DND-41 (cell line): ENCODE results near the gene TMEM208.

Experiments
- ATAC-seq: fragments of 200-7000 bp; cut with Tn5 transposase; 3 replicates; pipeline ENCODE4 v1.9.1; 2021; ENCODE audit warnings: low read depth; ENCODE audit not compliant: insufficient read depth
- DNase-seq: peaks from one replicate; pipeline ENCODE4 v3.0.0-alpha.2; 2020
- H2AFZ ChIP-seq: 2 replicates; pipeline ENCODE4 v1.6.0; 2012; ENCODE audit warnings: low read depth, low read length
- H3K27ac ChIP-seq: 2 replicates; pipeline ENCODE4 v1.5.1; 2012; ENCODE audit warnings: low read length, inconsistent platforms
- H3K27me3 ChIP-seq: fragments of 200-600 bp; sonication (generic); 2 replicates; pipeline ENCODE4 v1.6.0; 2012; ENCODE audit warnings: low read length, mild to moderate bottlenecking, inconsistent platforms; ENCODE audit not compliant: insufficient read depth, poor library complexity
- H3K36me3 ChIP-seq: 2 replicates; pipeline ENCODE4 v1.5.1; 2012; ENCODE audit warnings: low read length, inconsistent platforms; ENCODE audit not compliant: insufficient read depth
- H3K4me1 ChIP-seq: 2 replicates; pipeline ENCODE4 v1.5.1; 2012; ENCODE audit warnings: mild to moderate bottlenecking, low read length; ENCODE audit not compliant: insufficient read depth
- H3K4me2 ChIP-seq: 2 replicates; pipeline ENCODE4 v1.6.0; 2012; ENCODE audit warnings: mild to moderate bottlenecking, moderate library complexity, low read length, inconsistent platforms; ENCODE audit not compliant: insufficient read depth
- H3K4me3 ChIP-seq, 2 experiments: fragments of 200-600 bp in 1 of 2; shearing (Covaris generic) in 1 of 2; 2 replicates each; pipeline ENCODE4 v1.5.1; 2012 to 2016; ENCODE audit warnings: inconsistent platforms in 2 of 2, low read length in 2 of 2, mild to moderate bottlenecking in 2 of 2, low read depth in 1 of 2, moderate library complexity in 1 of 2
- H3K79me2 ChIP-seq: 2 replicates; pipeline ENCODE4 v1.6.0; 2012; ENCODE audit warnings: low read length, inconsistent platforms; ENCODE audit not compliant: insufficient read depth
- H3K9ac ChIP-seq: 2 replicates; pipeline ENCODE4 v1.6.0; 2012; ENCODE audit warnings: low read depth, mild to moderate bottlenecking, inconsistent platforms, low read length, moderate library complexity
- H3K9me3 ChIP-seq: 2 replicates; pipeline ENCODE4 v1.5.1; 2012; ENCODE audit warnings: low read length, moderate library complexity, mild to moderate bottlenecking, inconsistent platforms; ENCODE audit not compliant: insufficient read depth, severe bottlenecking
- H4K20me1 ChIP-seq: 2 replicates; pipeline ENCODE4 v1.6.0; 2012; ENCODE audit warnings: low read length; ENCODE audit not compliant: insufficient read depth
- CTCF ChIP-seq: IDR thresholded peaks from 2 replicates; pipeline ENCODE4 v1.5.1; 2012; ENCODE audit warnings: borderline replicate concordance, low read length, moderate library complexity, mild to moderate bottlenecking; ENCODE audit not compliant: poor library complexity, severe bottlenecking; ENCODE audit errors: extremely low read depth
- EZH2 ChIP-seq: IDR thresholded peaks from 3 replicates; pipeline ENCODE4 v1.6.1; 2012; ENCODE audit warnings: borderline replicate concordance, low read depth, mild to moderate bottlenecking, moderate library complexity, low read length, inconsistent platforms; ENCODE audit not compliant: severe bottlenecking

The TMEM208 gene

DNA sequence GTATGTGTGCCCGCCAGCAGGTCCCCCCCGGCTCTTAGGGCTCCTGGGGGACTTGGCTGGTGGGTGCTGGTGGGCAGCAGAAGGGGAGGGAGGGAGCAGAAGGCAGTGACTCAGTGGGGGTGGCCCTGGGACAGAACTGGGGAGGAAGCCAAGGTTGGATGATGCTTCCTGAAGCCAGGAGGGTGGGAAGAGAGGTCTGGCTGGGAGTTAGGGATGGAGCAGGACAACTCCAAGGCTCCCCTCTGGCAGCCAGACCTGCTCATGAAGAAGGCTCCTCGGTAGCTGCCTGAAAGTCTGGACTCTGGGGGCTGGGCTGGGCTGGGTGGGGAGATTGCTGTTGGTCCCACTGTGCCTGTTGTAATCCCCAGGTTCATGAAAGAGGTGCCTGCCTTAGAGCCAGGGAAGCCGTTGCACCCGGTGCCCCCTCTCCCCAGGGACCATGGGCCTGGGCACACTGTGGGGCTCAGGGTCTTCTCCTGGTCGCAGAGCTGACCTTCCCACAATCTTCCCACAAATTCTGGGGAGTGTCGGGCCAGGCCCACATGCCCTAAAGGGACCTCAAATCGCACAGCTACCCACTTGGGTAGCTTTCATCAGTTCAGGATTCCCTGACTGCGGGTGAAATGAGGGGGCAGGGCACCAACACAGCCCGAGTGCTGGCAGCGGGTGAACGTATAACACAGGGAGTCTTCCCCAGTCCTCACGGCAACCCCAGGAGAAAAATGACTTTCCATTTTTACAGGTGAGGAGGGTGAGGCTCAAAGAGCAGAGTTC, 51.3 kb downstream of the TMEM208 start:
- Histone ChIP-seq H3K27ac (no peak overlapping the region), H3K36me3 (no peaks in the 10 kb centered on the region), H3K4me3 (no peak overlapping the region), H3K27me3 (no peaks in the 10 kb centered on the region), H3K4me2 (no peak overlapping the region), H3K4me1 (no peaks in the 10 kb centered on the region), H2AFZ (no peak overlapping the region), H3K9ac (no peak overlapping the region), H3K9me3 (no peaks in the 10 kb centered on the region), H3K79me2 (no peaks in the 10 kb centered on the region), H4K20me1 (no peaks in the 10 kb centered on the region)
- ATAC-seq, result no peak
- TF ChIP-seq EZH2 (no peak), CTCF (no peak)
- DNase-seq, result no peak
